HS-5 (cell line): Measurements from ENCODE around the gene CHRNG.

ENCODE experiments used
- DNase-seq: peaks from one replicate; pipeline ENCODE4 v3.0.0-alpha.2; 2012; ENCODE audit warnings: low read depth

Gene CHRNG

GRCh38 chr2:232505856-232506255 lies 33.6 kb upstream of the CHRNG start:
- no peak for DNase-seq

GRCh38 chr2:232506709-232507108 lies 32.8 kb upstream of the CHRNG start:
- DNase-seq = no peak

- no peak for DNase-seq
These were observed 31.2 kb upstream of the CHRNG start for GRCh38 chr2:232508251-232508650.

- no peak for DNase-seq
These were observed 28.1 kb upstream of the CHRNG start for GRCh38 chr2:232511336-232511890.

DNA sequence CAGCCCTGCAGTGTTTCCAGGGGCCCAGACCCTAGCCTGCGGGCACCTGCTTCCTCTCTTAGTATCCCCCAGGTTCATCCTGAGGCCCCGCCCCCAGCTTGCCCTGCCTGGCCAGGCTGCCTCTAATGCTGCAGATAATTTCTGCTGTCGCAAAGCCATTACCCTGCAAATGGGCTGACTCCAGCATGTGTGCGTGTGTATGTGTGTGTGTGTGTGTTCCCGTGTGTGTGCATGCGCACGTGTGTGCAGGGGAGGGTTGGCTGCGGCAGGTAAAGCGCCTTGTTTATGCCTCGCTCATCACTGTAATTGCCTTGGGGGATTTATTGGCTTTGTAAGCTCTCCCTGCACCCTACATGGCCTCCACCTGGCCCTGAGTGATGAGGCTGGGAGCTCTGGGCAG lies 26.9 kb upstream of the CHRNG start:
- DNase-seq = no peak

DNA sequence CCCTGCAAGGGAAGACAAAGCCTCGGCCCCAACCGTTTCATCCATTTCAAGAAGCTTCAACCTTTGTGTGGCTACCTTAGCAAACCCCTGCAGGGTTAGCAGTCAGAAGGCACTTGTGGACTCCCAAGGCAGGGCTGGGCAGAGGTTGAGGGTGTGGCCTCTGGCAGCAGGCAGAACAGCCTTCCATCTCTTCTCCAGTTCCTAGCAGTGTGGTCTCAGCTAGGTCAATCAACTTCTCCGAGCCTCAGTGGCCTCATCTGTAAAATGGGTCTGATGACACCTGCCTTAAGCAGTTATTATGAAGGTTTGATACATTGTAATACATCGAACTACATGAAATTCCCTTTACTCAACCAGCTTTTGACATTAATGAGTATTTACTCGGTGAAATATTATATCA lies 26.1 kb upstream of the CHRNG start:
- no peak for DNase-seq

DNA sequence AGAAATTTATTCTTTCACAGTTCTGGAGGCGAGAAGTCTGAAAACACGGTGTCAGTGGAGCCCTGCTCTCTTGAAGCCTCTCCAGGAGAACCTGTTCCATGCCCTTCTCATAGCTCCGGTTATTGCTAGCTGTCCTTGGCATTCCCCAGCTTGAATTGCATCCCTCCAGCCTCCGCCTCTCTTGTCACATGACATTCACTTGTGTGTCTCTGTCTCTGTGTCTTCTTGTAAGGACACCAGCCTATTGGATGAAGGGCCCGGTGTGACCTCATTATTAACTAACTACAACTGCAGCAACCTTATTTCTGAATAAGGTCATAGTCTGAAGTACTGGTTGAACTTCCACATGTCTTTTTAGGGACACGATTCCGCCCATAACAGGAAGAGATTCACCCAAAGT lies 23.9 kb upstream of the CHRNG start:
- DNase-seq = no peak

GRCh38 chr2:232516551-232516950 lies 22.9 kb upstream of the CHRNG start:
- no peak for DNase-seq

DNA sequence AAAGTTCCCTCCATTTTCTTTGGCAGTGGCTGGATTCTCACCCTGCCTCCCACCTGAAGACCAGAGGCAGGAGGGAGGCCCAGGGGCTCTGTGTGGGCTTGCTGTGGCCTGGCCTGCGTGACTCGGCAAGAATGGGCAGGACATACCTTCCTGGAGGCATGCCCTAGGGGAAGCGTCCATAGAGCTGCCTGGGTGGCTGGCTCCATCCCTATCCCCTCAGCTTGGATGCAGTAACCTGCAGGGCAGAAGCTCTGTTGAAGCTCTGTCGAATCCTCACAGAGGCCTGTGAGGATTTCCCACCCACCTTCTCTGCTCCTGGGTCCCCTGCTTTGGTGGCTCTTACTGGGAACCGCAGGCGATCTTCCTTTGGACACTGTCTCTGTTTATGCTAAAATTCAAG lies 20.6 kb upstream of the CHRNG start:
- no peak for DNase-seq

- DNase-seq = no peak
These were observed 19.7 kb upstream of the CHRNG start, which contains the start of gene PRSS56 for GRCh38 chr2:232519581-232520438. TSS of gene PRSS56 (plus strand) at chr2:232520388. CDS start at chr2:232520599, 211 bp downstream.

- no peak for DNase-seq
These were observed 19.0 kb upstream of the CHRNG start for GRCh38 chr2:232520489-232520888.

GRCh38 chr2:232521098-232521497 lies 18.4 kb upstream of the CHRNG start:
- no peak for DNase-seq

GRCh38 chr2:232521959-232522622 lies 17.4 kb upstream of the CHRNG start:
- DNase-seq = no peak

GRCh38 chr2:232522623-232523401 lies 16.7 kb upstream of the CHRNG start:
- DNase-seq = no peak

- no peak for DNase-seq
These were observed 16.1 kb upstream of the CHRNG start for GRCh38 chr2:232523402-232523681.

- no peak for DNase-seq
These were observed 15.6 kb upstream of the CHRNG start for GRCh38 chr2:232523682-232524597.

- DNase-seq = no peak
These were observed 14.7 kb upstream of the CHRNG start for GRCh38 chr2:232524771-232525170.

DNA sequence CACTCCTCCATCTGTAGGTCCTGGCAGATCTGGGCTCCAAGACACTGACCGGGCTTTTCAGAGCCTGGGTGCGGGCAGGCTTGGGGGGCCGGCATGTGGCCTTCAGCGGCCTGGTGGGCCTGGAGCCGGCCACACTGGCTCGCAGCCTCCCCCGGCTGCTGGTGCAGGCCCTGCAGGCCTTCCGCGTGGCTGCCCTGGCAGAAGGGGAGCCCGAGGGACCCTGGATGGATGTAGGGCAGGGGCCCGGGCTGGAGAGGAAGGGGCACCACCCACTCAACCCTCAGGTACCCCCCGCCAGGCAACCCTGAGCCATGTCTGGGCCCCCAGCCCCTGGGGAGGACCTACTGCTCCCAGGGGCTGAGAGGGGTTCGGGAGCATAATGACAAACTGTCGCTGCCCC lies 14.3 kb upstream of the CHRNG start:
- no peak for DNase-seq

DNA sequence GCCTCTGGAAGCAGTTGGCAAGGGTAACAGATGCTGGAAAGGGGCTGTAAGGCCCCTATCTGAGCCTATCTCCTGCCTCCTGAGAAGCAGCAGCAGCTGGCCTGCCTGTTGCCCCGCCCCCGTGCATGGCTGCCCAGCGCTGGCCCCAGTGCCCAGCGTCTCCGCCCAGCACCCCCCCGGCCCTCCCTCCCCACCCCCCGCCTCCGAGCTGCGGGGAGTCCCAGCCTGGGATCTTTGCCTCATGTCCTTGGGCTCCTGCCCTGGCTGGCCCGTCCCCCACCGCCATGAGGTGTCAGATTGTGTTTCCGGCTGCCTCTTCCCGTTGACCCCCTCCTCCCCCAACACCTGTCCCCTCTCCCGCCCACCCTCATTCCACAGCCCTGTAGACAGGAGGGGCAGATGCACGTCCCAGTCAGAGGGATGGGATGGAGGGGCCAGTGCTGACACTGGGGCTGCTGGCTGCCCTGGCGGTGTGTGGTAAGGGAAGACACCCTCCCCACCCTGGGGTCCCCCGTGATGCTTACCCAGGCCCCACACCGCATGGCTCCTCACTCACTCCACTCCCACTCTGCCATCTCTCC lies 13.6 kb upstream of the CHRNG start, which contains the start of gene CHRND:
CHRND (plus strand) TSS at position 370 of the 581 bp plus-strand sequence; CDS start at position 426, 56 bp downstream.
- DNase-seq = no peak

DNA sequence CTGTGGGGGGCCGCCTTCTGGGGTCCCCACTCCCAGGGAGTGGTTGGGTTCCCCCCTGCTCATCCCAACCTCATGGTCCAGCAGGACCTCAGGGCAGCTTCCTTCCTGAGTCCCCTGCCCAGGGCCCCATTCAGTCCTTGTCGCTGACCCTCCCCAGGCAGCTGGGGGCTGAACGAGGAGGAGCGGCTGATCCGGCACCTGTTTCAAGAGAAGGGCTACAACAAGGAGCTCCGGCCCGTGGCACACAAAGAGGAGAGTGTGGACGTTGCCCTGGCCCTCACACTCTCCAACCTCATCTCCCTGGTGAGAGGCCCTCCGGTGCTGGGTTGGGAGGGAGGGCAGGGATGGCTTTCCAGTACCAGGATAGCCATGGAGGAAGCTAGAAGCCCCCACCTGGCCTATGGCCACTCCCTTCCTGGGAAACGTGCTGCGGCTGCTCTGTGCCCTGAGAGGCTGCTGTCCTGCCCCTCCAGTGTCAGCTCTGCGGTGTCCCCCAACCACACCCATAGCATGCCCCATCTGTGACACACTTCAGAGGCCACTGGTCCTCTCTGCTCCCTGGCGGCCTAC lies 13.0 kb upstream of the CHRNG start:
- no peak for DNase-seq
